Kidney capillary endothelial cell (primary cell): ENCODE data around the gene ECE1.
"Not testable (repeated sequence)": the region's sequence is repeated elsewhere in the genome, so short reads cannot be mapped to it uniquely, and the experiment has no call there.

Experiments
- DNase-seq: peaks from one replicate; pipeline ENCODE4 v3.0.0-alpha.2; 2018; ENCODE audit warnings: low spot score

ECE1 gene

GRCh38 chr1:21176586-21177555 lies 113.4 kb downstream of the ECE1 start, which contains the start of gene EIF4G3:
EIF4G3 (minus strand) TSS chr1:21176897; CDS start chr1:21002742, 174,155 bp downstream.
- DNase-seq = peak; percentile 96

DNA sequence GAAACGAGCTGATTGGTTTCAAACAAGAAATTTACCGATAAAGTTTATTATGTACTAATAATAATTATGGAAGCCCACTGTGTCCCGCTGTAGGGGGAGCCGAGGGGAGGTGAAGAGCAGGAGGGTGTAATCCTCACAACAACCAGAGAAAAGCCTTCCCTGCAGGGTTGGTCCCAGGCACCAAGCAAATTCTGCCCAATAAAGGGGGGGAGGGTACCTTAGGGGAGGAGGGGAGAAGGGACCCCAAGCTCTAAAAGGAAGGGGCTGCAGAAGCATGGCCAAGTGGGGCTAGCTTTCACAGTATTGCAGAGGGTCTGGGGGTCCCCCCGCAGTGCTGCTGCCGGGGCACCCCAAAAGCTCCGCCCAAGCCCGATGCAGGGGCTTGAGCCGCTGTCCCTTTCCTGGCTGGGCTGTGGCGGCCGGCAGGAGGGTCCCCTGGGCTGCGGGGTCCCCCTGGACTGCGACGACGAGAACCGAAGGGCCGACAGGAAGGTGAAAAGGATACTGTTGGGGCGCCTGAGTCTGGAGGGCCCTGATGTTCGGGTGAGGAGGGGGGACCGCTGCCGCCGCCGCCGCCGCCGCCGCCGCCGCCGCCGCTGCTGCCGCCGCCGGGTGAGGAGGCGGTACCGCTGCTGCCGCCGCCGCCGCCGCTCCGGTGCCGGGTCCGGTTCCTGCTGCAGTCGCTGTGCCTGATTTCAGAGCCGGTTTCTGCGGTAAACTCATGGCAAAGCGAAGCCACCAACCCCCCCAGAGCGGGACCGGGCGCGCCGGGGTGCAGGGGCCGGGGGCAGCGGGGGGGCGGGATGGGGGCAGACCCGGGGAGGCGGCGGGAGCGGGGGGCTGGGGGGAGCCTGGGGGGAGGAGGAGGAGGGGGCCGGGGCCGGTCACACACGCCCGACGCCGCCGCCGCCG lies 114.3 kb downstream of the ECE1 start:
- no peak for DNase-seq

- DNase-seq = peak; percentile 76
Measured at GRCh38 chr1:21175324-21175669, 115.0 kb downstream of the ECE1 start.

DNA sequence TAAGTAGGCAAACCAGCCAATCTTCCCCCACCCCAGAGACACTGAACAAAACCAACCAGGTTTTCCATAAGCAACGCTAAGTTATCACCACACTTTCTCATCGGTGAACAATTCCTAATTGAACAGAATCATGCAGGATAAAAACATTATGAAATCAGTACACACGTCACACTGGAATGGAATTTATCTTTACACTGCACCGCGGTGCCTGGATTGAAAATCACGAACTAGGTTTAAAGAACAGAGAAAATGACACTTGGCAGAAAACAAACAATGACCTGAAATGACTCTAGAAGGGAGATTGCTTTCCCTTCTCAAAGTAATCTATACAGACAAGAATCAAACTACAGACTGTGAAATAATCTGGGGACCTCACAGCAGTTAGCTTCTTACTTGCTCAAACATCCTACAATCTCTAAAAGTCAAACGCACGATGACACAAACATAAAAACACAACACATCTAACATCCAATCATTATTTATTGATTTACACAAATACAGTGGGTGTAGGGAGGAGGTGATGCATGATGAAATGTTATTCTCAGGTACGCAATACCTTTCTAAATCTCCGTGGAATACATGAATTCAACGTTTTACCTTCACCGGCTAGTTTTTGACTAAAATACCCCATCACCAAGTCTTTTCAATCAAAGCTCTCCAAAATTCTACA lies 115.5 kb downstream of the ECE1 start:
- DNase-seq = no peak

- DNase-seq = no peak
Measured at GRCh38 chr1:21174230-21174629, 116.0 kb downstream of the ECE1 start.

DNA sequence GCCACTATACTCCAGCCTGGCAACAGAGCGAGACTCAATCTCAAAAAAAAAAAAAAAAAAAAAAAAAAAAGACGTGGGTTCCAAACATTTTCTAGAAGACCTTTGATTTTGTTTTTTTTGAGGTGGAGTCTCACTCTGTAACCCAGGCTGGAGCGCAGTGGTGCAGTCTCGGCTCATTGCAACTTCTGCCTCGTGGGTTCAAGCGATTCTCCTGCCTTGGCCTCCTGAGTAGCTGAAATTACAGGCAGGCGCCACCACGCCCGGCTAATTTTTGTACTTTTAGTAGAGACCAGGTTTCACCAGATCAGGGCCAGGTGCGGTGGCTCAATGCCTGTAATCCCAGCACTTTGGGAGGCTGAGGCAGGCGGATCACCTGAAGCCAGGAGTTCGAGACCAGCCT lies 117.2 kb downstream of the ECE1 start:
- not testable (repeated sequence) for DNase-seq

DNA sequence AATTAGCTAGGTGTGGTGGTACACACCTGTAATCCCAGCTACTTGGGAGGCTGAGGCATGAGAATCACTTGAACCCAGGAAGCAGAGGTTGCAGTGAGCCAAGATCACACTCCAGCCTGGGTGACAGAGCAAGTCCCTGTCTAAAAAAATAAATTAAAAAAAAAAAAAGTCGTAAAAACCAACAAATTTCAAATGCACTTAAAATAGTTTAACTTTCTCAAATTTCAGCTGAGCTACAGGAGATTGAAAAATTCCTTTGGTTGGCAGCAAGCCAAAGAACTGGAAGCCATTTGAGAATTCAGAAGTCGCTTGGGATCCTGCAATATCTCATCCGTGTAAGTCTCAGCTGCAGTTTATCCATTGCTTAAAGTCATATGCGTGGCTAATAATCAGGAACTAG lies 119.4 kb downstream of the ECE1 start:
- DNase-seq = not testable (repeated sequence)

GRCh38 chr1:21168444-21168843 lies 121.8 kb downstream of the ECE1 start:
- no peak for DNase-seq
